GM21447 (cell line): Measurements from ENCODE around the gene GLCCI1.

Experiments used
- ATAC-seq: cut with Tn5 transposase; IDR thresholded peaks from one replicate; pipeline ENCODE4 v1.9.1; 2021; ENCODE audit not compliant: unreplicated experiment

GLCCI1 gene

DNA sequence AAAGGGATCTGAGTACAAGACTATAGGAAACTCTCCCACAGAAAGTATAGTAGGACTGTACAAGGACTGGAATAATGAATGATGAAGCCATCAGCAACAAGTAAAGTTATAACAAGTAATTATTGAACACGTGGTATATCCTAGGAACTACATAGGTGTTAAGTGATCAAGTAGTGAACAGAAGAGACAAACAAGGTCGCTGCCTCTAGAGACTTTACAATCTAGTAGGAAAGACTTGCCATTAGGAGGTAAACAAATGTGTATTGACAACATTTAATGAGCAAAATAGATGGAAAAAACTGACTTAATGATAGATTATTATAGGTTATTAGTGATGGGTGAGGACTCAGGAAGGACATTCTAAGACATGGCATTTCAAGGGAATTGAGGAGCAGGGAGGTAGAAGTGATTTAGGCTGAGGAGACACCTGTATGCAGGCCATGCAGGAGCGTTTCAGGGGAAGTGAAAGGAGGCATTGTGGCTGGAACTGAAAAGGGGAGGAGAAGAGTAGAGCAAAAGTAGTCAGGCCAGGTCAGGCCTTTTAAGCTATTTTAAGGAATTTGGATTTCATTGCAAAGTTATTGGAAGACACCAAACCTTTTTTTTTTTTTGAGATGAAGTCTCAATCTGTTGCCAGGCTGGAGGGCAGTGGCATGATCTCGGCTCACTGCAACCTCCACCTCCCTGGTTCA, 8.5 kb upstream of the GLCCI1 start:
- ATAC-seq = peak; percentile 92

DNA sequence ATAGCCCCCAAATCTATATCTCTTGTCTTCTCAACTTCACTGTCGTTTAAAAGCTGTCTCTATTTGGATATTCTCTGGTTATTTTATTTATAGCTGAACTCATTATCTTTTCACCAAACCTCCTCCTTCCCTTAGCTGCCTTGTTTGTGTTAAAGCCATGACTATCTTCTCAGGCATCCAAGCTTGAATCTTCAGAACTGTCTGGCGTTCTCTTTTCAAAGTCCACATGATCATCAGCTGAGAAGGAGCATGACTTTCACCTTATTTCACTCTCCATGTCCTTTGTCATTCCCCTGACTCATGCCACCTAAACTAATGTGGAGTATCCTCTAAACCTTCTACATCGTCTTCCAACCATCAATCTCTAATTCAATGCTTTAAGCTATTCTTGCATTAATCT, 5.7 kb upstream of the GLCCI1 start:
- ATAC-seq = no peak

DNA sequence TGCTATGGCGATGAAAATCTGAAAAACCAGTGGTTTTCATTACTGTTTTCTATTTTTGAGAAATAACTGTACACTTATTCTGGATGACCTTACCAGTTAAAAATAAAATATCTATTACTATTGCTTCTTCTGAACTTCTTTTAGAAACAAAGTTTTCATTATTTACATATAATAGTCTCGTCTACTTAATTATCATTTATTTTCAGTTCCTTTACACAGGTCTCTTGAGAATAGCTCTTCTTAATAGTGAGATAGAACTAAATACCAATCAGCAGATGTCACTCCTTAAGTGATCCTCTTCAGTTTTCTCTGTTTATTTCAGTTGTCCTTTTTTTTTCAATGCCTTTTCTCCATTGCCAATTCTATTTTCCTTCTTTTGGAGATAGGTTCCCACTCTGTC, 4.3 kb upstream of the GLCCI1 start:
- ATAC-seq = no peak

GRCh38 chr7:7964691-7965090, 3.9 kb upstream of the GLCCI1 start:
- no peak for ATAC-seq

DNA sequence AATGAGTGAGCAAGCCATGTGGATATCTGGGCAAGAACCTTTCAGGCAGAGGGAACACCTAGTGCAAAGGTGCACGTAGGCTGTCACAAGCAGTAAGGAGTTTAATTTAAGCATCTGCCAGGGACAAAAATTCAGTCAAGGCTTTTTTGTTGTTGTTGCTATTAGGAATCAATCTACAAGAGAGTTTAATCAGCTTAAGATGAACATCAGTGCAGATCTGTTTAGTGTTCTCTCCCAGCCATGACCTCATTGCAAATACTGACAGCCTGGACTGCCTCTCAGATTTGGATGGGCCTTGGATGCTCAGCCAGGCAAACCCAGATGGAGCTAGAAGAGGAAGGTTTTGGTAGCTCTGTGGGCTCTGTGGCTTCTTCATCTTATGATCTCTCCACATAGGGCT, 3.3 kb upstream of the GLCCI1 start:
- ATAC-seq = no peak

DNA sequence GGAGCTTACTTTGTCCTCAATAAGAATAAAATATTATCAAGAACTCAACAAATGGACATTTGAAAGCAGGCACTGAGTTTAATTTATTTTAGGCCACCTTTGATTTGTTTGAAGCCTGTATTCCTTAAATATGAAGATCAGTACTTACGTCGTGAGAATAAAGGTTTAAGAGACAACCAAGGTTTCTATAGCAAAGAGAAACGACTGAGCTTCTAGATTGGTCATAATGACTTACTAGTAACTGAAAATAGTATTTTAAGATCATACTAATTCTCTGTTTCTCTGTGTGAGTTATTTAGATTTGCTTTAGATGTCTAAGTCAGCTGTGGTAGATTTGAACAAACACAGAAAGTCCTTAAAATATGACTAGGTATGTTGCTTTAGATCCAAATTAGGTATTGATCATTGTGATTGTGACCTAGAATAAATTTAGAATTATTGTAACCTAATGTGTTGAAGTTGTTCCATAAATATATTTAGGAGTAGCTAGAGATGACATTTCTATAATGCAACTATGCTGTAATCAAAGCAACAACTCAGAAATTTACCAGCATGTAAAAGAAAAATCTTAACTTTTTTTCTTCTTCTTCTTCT, 2.4 kb upstream of the GLCCI1 start:
- no peak for ATAC-seq

DNA sequence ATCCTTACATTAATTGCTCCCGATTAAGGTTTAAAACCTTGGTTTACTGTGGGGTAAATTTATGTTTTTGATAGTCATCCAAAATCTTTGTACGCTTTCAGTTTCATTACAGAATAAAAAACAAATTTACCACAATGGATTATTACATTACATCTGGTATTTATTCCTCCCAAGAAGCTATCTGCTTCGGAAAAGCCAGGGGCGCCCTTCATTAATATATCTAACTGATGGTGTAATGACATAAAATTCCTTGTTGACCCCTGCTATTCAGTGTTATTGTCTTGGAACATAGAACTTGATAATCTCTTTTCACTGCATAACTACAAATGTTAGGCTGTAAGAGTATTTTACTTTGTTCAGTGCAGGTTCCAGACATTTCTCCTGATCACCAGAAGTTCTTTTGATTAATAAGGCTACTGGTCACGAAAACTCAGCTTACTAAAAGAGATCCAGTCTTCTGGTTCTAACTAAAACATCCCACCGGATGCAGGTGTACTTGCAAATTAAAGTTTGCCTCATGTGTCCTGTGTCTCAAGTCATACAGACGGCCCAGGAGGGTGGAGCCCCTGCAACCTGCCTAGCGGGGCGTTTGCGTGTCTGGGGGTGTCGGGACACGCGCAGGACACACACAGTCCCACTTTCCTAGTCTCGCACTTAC, 581 bp upstream of the GLCCI1 start:
- ATAC-seq = no peak

- ATAC-seq = no peak
Measured at GRCh38 chr7:7969306-7970236, 975 bp downstream of the GLCCI1 start.

GRCh38 chr7:7970237-7970530, 1.6 kb downstream of the GLCCI1 start:
- ATAC-seq = no peak

- no peak for ATAC-seq
Measured at GRCh38 chr7:7970531-7971307, 2.1 kb downstream of the GLCCI1 start.

GRCh38 chr7:7971308-7972040, 2.9 kb downstream of the GLCCI1 start:
- ATAC-seq = no peak

GRCh38 chr7:7972128-7972527, 3.5 kb downstream of the GLCCI1 start:
- no peak for ATAC-seq

GRCh38 chr7:7972922-7973594, 4.5 kb downstream of the GLCCI1 start:
- ATAC-seq = no peak

- no peak for ATAC-seq
Measured at GRCh38 chr7:7976677-7977076, 8.1 kb downstream of the GLCCI1 start.

GRCh38 chr7:7977774-7978173, 9.2 kb downstream of the GLCCI1 start:
- ATAC-seq = no peak

DNA sequence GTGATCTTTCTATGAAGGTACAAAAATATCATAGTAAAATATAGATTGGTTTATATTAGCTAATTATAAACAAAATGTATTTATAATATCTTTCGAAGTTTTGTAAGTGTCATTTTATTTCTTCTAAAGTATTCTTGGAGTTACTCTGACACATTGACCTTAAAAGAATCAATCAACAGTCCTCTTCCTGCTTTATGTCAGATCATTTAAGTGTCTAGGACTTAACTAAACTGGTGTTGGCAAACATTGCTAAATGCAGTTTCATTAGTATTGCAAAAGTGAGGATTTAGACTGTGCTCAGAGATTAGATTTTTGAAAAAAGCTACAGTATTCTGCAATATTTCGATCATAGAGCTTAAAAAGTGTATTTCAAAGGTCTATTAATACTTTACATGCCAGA, 10.3 kb downstream of the GLCCI1 start:
- ATAC-seq = no peak

DNA sequence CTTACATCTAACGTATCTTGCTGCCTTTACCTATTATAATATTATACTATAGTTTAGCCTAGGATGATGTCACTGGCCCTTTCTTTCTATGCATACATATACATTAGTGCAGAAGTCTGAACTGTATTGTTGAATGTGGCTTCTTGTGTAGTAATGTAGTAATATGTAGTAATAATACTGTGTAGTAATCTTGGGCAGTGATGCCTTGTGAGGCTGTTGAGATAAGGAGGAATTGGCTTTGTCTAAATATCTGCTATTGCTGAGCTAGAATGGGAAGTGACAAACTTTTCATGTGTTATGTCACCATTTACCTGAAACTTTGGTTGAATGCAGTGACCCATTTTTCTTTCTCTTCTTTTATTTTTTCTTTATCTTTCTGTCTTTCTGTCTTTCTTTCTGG, 11.0 kb downstream of the GLCCI1 start:
- ATAC-seq = no peak

DNA sequence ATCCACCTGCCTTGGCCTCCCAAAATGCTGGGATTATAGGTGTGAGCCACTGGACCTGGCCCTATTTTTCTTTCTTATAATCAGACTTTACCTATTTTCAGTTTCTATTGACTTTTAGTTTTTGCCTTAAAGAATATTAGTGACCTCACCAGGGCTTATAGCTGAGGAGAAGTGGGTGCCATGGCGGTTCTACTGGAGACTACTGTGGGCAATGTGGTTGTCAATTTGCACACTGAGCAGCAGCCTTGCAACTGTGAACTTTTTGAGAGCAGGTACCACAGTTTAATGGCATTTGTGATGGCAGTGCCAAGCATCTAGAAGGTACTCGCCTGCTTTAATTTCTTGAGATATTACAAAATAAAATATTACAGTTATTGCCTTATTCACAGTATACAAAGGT, 11.5 kb downstream of the GLCCI1 start:
- no peak for ATAC-seq

DNA sequence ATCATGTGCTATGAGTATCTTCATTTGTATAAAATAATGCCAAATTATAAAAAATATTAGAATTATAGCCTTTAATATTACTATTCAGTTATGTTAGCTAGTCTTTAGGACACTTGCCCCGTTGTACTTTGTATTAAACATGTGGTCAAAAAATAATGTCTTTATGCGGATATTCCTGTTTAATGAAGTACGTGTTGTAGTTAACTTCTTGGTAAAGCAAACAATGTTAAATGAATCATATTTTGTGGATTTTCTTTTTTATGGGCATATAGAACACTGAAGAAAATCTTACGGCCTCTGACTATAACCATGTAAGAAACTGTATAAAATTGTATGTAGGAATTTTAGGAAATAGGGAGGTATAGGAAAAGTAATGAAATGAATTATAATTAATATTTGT, 14.3 kb downstream of the GLCCI1 start:
- ATAC-seq = no peak

GRCh38 chr7:7984424-7984823, 15.8 kb downstream of the GLCCI1 start:
- no peak for ATAC-seq
